PC-3 (cell line): ENCODE results near the gene PHF19.

Experiments
- CTCF ChIP-seq: fragments of 300-600 bp; sonication (generic); conservative IDR thresholded peaks from 2 replicates; pipeline ENCODE4 v1.5.1; 2017; ENCODE audit warnings: antibody characterized with exemption, low read depth, mild to moderate bottlenecking, low read length
- EZH2 ChIP-seq: fragments of 300-600 bp; sonication (generic); IDR thresholded peaks from one replicate; pipeline ENCODE4 v1.6.1; 2017; ENCODE audit warnings: antibody characterized with exemption, mild to moderate bottlenecking, low read length; ENCODE audit not compliant: unreplicated experiment
- EZH2phosphoT487 ChIP-seq: fragments of 300-600 bp; sonication (generic); IDR thresholded peaks from 2 replicates; pipeline ENCODE4 v1.6.1; 2018; ENCODE audit warnings: mild to moderate bottlenecking, antibody characterized with exemption, low read length, borderline replicate concordance

DNA sequence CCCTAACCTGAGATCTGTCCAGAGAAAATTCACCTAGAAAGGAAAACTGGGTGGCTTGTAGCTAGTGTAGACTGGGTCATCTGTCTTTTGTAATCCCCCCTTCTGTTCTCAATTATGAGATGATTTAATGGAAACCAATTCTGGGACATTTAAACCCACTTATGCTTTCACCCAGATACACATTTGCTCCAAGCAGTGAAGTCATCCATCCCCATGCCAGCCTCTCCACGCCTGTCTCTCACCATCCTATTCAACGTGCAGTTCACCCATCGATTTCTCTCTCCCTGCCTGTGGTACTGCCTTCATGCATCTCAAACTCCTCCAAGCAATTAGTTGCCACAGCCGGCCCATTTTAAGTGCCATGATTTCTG lies 1.8 kb downstream of the PHF19 start:
- no peak for TF ChIP-seq CTCF
- TF ChIP-seq EZH2 = no peak
- TF ChIP-seq EZH2phosphoT487 = no peak
